Hepatocyte (in vitro differentiated cells): Measurements from ENCODE around the gene ADGRD1.

Experiments
- EZH2 ChIP-seq: fragments of 200-600 bp; sonication (generic); IDR thresholded peaks from 2 replicates; pipeline ENCODE4 v1.6.1; 2016; ENCODE audit warnings: antibody characterized with exemption, mild to moderate bottlenecking, borderline replicate concordance
- TF ChIP-seq, protein P1 (sequence below): fragments of 200-600 bp; sonication (generic); IDR thresholded peaks from 2 replicates; pipeline ENCODE4 v1.5.1; 2016; ENCODE audit warnings: antibody characterized with exemption, mild to moderate bottlenecking; ENCODE audit not compliant: poor library complexity

DNA sequence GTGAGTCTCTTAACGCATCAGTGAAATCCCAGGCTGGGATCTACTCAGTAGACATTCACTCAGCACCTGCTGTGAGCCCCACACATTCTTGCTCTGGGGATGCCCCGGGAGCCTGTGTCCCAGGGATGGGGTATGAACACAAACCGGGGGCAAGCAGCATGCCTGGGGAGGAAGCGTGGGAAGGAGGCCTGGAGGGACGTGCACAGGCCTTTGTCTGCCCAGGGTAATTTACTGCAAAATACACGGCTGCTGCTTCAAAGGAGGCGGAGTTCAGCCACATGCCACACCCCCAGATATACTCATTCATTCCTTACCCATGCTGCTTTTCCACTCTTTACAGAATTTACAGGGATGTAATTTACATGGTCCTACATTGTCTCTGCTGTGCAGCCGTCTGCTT is 187.8 kb downstream of the ADGRD1 start:
- TF ChIP-seq, protein P1, sequence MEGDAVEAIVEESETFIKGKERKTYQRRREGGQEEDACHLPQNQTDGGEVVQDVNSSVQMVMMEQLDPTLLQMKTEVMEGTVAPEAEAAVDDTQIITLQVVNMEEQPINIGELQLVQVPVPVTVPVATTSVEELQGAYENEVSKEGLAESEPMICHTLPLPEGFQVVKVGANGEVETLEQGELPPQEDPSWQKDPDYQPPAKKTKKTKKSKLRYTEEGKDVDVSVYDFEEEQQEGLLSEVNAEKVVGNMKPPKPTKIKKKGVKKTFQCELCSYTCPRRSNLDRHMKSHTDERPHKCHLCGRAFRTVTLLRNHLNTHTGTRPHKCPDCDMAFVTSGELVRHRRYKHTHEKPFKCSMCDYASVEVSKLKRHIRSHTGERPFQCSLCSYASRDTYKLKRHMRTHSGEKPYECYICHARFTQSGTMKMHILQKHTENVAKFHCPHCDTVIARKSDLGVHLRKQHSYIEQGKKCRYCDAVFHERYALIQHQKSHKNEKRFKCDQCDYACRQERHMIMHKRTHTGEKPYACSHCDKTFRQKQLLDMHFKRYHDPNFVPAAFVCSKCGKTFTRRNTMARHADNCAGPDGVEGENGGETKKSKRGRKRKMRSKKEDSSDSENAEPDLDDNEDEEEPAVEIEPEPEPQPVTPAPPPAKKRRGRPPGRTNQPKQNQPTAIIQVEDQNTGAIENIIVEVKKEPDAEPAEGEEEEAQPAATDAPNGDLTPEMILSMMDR = no peak
- TF ChIP-seq EZH2 = no peak
